Stimulated activated CD8-positive, alpha-beta memory T cell treated with anti-CD3 and anti-CD28 coated beads, Interleukin-7, amount 100 ng/mL, for 48 hours (primary cell): ENCODE results near the gene LONP1.
"Not testable (repeated sequence)": the region's sequence is repeated elsewhere in the genome, so short reads cannot be mapped to it uniquely, and the experiment has no call there.

ENCODE experiments used
- DNase-seq, 2 donors: peaks; one replicate each; pipeline ENCODE4 v3.0.0-alpha.2; 2020; ENCODE audit warnings: low read depth in 1 of 2; ENCODE audit errors: extremely low read depth in 1 of 2

LONP1 gene

DNA sequence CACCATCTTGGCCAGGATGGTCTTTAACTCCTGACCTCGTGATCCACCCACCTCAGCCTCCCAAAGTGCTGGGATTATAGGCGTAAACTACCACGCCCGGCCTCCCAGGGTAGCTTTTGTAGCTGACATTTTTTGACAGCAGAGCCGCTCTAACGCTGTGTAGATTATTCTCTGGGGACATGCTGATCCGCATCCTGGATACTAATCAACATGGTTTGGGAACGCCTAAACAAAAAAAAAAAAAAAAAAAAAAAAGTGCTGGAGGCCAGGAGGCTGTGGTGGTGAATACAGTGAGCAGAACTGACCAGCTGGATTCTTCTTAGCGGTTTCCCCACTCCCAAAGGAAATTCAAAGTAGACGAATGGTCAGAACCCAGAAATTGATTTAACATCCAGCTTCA is 5.1 kb downstream of the LONP1 start:
- no peak for DNase-seq

DNA sequence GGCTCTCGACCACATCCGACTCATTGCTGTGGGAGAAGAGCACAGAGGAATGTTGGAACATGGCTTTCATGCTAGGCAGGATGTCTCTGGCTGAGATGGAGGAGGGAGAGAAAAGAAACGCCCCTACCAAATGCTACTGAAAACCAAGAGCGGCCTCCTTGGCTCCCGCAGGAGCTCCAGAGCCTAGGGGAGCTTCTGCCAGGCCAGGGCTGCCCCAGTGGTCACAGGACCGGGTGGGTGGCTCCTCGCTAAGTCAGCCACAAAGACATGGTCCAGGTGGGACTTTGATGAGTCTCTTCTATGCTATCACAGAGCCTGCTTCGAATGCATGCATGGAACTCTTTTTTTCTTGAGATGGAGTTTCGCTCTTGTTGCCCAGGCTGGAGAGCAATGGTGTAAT is 6.7 kb downstream of the LONP1 start:
- no peak for DNase-seq

- no peak for DNase-seq
These were observed 8.2 kb downstream of the LONP1 start for GRCh38 chr19:5711713-5712161.

- no peak for DNase-seq
These were observed 8.9 kb downstream of the LONP1 start for GRCh38 chr19:5711025-5711424.

DNA sequence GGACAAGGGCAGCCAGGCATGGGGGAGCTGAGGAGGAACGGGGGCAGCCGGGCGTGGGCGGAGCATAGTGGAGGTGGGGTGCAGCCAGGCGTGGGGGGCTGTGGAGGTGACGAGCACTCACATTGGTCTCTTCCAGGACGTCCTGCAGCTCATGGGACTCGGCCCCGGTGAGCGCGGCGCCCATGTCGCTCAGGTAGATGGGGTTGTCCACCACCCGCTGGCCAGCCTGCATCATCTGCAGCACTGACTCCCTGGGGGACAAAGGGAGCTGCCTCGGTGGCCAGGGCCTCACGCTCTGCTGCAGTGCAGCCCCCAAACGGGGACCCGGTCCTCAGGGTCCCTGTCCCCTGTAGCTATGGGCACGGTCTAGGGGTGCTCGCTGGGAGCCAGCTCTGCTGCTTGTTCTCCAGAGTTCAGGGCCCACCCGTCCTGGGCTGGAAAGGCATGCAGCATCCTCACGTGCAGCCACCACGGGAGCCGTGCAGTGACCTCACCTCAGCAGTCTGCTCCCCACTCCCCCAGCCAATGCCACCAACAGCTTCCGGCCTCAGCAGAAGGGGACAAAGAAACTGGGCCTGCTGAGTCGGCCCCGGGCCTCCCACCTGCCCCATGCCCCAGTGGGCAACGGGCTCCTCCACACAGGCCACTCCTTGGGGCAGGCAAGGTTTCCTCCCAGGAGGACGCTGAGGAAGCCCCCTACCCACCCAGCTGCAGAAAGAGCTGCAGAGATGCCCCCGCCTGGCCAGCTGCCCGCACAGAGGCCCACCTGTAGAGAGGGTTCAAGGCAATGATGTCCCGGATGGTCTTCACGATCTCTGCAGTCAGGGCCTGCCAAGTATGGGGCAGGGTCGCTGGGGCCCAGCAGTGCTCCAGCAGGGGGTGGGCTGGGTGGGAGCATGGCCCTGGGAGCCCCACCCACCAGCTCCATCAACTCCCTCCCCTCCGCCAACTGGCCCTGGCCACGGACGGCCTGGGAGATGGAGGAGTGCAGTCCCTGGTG is 12.1 kb downstream of the LONP1 start:
- DNase-seq: no peak

DNA sequence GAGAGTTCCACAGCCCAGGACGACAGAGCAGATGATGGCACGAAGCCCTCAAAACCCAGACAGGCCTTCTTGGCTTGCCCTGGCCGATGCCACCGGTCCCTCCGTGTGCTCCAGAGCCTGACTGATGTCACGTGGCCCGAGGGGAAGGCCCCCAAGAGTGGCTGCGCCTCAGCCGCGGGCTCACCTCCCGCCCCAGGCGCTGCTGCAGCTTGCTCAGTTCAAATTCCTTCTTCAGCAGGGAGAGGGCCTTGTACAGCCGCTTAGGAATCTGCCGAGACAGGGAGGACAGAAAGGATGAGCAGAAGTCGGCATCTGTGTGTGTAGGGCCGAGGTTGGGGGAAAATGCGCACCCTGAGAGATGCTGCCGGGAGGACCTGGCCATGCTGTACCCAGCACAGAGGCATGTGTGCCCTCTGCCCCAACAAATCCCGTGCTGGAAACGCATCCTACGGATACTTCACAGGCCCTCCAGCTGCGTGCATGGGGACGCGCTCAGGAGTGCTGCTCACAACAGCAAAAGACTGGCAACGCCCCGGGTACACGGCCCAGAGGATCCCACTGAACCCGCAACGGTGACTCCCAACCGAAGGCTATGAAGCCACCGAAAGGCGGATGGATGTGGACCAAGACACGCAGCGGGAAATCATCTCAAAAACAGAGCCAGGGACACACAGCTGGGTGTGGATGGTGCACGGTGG is 12.9 kb downstream of the LONP1 start:
- no peak for DNase-seq

DNA sequence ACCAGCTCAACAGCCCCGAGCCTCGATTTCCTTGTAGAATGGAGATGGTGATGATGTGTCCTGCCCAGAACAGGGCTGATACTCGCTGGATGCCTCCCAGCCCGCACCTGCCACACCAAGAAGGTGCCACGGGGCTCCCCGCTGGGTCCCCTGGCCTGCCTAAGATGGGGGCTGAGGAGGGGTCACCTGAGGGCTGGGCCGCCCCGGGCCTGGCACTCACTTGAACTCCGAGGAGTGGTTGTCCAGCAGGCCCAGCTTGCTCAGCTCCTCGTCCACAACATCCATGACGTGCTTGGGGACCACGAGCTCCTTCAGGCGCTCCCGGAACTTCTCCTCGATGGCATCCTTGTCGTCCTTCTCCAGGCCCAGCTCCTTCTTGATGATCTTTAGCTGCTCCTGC is 14.4 kb downstream of the LONP1 start:
- no peak for DNase-seq

- no peak for DNase-seq
These were observed 15.8 kb downstream of the LONP1 start for GRCh38 chr19:5703819-5704818.

DNA sequence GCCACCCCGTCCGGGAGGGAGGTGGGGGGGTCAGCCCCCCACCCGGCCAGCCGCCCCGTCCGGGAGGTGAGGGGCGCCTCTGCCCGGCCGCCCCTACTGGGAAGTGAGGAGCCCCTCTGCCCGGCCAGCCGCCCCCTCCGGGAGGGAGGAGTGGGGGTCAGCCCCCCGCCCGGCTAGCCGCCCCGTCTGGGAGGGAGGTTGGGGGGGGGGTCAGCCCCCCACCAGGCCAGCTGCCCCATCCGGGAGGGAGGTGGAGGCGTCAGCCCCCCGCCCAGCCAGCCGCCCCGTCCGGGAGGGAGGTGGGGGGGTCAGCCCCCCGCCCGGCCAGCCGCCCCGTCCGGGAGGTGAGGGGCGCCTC is 17.9 kb downstream of the LONP1 start:
- not testable (repeated sequence) for DNase-seq

- DNase-seq: no peak
These were observed 19.4 kb downstream of the LONP1 start for GRCh38 chr19:5700455-5701092.

DNA sequence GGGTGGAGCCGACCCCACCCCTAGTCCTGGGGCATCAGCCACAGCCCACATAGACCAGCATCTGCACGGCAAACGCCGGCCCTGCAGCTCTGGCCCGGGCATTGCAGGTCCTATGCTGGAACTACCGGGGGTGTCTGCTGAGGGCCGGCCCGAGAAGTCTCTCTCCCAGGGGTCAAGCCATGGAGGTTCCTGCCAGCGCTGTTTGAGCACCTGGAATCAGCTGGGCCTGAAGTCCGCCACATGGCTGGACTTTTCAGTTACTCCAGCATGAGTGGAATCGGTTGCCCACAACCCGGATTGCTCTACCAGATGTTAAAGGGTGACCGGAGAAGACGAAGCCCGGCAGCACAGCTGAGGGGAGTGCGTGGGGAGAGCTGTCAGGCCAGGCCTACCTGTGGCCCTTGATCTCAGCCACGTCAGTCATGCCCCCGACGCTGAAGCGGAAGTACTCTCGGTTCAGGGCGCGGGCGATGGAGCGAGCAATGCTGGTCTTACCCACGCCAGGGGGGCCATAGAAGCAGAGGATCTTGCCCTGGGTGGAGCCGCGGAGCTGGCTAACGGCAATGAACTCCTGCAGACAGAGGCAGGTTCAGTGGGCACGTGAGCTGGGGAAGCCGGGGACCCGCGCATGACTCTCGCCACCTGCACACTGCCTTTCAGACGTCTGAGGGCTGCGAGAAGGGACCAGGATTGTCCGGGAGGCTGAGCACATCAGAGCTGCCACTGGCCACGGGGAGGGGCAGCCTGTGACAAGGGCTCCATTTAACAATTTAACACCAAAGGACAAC is 21.1 kb downstream of the LONP1 start:
- no peak for DNase-seq

DNA sequence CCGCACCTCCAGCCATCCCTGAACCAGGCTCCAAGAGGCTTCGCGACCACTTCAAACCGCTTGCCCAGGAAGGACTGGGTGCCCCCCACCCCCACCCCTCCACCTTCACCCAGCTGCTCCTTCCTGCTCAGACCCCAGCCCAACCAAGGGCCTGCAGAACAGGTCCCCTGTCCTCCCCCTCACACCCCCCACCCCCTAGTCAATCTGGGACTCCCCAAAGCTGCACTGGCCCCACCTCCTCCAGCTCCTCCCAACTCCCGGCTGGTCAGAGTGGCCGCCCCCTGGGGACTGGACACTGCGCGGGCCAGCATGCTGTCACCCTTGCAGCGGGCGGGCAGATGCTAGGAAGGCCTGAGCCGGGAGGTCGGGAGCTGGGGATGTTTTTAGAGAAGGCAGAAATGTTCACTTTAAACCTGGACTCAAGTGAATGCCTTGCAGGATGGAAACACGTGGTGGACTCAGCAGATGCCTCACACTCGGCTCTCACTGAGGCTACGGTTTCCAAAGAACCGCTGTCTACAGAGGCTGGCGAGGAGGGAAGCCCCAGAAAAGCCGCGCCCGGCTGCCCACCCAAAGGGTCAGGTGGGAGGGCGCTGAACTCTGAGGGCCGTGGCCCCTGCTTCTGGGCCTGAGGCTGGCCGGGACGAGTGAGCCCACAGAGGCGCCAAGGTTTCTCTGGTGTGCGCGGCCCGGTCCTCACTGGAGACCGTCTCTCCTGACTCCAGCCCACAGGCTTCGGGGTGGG is 21.9 kb downstream of the LONP1 start:
- DNase-seq: no peak

DNA sequence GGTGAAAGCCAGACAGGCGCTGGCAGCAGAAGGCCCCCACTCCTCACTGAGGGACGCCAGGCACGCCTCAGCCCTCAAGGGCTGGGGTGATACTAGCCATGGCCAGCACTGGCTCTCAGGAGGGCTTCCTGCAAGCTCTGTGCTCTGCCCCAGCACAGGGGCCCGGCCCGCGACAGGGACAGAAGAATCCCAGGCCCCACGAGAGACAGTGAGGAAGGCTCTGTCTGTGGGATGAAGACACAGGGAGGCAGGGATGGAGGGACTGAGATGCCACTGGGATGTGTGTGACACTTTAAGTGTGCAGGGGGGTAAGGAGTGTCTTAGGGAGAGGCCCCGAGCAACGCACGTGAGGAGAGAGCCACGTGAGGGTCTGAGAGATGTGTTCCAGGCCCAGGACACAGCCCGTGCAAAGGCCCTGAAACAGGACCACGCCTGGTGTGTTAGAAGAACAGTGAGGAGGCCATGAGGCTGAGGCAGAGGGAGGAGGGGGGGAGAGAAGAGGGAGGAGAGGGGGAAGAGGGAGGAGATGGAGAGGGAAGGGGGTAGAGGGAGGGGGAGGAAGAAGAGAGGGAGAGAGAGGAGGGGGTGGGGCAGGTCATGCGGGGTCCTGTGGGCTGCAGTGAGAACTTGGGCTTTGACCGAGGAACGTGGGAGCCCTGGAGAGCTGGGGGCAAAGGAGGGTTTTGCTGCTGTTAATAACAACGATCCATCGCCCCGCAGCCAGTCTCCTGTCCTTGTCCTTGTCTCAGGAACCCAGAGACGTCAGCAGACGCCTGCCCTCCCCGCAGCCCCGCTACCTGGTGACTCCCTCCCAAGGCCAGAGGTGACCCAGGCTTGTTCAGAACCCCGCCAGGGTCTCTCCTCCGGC is 22.7 kb downstream of the LONP1 start:
- DNase-seq: no peak

DNA sequence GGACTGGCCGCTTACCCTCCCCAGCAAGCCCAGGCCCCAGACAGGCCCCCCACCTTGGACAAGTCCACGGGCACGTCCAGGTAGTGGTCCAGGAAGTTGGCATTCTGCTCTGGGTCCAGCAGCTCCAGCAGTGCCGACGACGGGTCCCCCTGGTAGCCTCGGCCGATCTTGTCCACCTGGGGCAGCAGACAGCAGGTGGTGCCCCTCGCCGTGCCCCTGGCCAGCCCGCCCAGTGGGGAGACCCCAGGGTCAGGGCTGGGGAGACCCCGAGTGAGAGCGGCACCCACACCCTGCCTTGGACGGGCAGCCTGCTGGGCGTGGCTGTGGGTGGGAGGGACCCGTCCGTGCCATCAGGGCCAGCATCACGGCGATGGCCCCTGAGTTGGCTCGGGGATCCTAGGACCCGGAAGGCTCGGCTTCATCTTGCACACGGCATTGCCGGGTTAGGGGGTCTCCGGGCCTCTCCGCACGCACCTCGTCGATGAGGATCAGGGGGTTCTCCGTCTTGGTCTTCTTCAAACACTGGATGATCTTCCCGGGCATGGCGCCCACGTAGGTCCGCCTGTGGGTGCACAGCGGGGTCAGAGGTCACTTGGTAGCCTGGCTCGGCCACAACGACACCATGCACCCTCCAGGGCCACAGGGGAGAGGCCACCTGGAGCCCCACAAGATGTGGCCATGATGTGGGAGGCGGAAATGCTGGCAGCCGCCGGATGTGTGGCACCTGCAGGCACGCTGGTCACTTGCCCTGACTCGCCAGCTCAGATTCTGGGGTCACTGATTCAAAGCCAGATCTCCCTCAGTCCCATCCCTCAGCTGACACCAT is 23.5 kb downstream of the LONP1 start:
- no peak for DNase-seq

DNA sequence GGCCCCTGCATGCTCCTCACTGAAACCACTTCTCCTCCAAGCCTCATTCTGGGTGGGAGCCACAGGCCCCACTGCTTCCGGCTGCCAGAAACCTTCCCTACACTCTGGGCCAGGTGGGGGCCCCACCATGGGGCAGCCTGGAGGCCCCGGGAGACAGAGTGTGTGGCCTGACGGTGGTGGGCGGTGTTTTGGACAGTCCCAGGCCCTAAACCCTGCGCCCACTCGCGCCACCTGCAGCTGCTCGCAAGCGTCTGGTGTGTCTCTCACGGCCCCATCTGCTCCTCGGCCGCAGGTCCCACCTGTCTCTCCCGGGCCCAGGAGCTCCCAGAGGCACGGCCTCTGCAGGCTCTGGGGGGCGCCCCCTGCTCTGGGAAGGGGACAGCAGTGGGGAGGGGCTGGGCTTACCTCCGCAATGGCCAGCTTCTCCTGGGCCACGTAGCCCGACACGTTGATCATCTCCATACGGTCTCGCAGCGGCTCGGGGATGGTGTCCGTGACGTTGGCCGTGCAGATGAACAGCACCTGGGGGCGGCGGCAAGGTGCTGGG is 24.2 kb downstream of the LONP1 start:
- DNase-seq: no peak

DNA sequence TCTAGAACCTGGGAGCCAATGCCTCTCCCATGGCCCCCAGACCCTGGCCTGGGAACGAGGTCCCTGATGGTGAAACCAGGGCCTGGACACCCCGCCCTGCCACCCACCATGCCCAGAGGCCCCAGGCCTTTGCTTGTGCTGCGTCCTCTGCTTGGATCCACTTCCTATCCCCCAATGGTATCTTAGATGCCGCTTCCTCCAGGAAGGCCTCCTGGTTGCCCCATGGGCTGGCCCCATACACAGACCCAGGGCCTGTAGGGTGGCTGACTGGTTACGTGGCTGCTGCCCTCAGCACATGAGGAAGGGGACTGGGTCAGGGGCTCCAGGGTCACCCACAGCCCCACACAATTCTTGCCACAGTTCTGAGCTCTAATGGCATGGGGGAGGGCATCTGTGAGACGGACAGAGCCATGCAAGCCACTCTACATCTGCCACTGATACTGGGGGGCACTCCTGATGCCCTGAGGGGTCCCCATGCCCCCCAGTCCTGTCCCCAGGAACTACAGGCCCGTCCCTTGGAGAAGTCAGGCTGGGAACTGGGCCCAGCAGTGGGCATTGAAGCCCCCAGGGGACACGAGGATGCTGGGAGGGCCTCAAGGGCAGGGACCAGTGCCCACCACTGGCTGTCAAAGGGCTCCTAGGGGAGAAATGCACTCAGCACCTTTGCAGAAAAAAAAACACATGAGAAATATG is 24.8 kb downstream of the LONP1 start:
- no peak for DNase-seq
